GM19324 (cell line): ENCODE results near the gene TENT4A.

Source experiments
- ATAC-seq: cut with Tn5 transposase; IDR thresholded peaks from one replicate; pipeline ENCODE4 v1.9.1; 2021; ENCODE audit warnings: mild to moderate bottlenecking, moderate library complexity; ENCODE audit not compliant: unreplicated experiment, low FRiP score

The TENT4A gene

DNA sequence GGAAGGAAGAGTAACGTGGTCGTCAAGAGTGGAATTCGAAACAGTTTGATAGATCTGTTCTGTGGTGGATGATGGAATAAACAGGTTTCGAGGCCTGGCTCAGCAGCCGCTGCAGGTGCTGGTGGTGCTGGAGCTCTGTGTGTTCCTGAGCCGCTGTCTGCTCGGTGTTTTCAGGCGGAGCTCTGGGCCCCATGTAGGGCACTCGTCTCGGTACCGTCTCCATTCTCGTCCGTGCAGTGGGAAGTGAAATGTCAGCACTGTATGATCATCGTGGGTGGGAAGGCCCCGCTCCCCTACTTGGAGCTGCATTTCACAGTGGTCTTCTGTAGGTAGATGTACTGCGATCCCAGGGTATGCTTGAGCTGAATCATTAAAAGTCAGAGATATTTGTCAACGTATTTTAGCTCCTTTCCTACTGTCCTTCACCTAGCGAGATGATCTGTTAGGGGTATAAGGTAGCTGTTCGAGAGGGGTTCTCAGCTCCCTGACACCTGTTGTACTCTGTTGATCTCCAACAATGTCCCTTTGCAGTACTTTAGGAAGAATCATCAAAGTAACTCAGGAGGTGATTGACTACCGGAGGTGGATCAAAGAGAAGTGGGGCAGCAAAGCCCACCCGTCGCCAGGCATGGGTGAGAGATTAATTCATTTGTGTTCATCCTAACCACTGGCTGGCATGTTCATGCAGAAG is 35.9 kb downstream of the TENT4A start:
- ATAC-seq, result no peak

DNA sequence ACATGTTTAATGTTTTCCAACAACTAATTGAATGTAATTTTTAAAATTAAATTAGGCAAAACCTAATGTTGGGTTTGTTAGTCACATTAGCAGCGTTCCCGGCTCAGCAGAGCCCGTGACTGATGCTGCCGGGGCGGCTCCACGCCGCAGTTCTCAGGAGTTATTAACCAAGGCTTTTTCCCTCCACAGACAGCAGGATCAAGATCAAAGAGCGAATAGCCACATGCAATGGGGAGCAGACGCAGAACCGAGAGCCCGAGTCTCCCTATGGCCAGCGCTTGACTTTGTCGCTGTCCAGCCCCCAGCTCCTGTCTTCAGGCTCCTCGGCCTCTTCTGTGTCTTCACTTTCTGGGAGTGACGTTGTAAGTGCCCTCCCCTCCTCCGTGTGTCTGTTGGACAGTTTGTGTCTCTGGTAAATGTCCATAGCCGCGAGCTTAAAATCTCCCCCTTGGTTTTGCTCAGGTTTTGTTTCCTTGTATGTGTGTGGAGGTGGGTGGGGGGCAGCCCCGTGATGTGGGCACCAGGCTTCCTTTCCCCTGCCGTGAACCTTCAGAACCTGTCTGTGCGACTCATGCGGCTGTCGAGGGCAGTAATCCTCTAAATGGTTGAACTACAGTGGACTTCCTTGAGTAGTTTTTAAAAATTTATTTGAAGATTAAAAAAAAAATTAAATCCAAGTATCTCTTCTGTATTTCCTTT is 37.1 kb downstream of the TENT4A start:
- ATAC-seq, result no peak

DNA sequence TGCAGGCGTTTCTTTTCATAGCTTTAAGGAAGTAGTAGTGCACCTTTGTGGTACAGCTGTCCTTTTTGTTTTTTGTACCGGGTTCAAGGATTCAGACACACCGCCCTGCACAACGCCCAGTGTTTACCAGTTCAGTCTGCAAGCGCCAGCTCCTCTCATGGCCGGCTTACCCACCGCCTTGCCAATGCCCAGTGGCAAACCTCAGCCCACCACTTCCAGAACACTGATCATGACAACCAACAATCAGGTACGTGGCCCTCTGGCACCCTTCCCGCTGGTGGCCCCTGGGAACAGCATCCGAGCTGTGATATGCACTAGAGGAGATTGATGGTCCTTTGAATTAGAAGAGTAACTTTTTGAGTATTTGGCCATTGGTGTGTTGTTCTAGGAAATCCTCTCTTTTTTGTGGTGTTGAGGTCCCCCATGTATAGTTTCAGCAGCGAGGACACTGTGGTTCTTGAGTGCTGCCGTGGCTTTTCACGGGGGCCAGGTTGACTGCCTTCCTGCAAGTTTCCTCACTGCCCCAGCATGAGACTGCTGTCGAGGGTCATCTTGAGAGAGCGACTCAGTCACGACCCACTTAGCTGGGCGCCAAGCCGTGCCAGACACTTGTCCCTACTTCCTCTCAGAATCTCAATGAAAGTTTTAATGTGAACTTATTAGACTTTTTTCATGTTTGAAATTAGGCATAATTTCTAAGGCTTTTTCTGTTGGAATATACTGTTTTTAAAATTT is 37.9 kb downstream of the TENT4A start:
- no peak for ATAC-seq

DNA sequence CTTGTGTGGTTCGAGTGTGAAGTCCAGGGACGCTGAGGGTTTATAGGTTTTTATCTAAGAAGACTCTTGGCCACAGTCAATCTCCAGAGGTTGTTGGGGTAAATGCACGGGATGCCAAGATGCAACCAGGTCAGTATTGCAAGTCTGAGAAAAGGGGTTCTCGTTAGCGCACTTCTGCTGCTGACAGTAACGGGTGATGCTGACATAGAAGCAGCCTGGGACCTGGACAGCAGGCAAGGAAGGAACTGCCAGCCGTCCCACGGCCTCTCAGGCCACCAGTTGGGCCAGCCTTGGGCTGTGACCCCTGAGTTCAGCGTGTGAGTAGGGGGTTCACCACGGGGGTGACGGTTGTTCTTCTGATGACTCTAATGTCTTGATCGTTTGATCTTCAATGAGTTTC is 39.0 kb downstream of the TENT4A start:
- ATAC-seq, result no peak

DNA sequence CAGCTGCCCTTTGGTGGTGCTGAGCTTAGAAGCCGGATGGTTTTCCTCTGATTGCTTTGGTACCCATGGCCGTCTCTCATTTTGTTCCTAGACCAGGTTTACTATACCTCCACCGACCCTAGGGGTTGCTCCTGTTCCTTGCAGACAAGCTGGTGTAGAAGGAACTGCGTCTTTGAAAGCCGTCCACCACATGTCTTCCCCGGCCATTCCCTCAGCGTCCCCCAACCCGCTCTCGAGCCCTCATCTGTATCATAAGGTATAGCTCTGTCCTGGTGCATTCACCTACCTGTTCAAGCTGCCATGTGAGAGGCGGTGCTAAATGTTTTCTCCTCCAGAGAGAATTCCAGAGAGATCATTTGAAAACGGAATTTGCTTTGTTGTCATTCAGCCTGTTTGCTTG is 39.5 kb downstream of the TENT4A start:
- no peak for ATAC-seq

DNA sequence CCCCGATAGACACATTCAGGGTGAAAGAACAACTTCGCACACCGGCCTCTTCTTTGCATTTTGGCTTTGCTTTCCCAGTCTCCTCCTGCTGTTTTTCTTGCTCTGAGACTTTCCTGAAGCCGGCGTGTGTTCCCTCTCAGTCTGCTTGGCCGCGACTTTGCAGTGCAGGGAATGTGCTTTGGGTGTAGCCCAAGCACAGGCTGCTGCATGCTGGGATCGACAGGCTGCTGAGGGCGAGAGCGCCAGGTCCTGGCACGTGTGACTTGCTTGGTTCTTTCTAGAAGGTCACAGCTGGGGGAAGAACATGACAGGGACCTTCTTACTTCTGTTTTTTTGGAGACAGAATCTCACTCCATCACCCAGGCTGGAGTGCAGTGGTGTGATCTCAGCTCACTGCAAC is 40.6 kb downstream of the TENT4A start:
- ATAC-seq, result no peak

DNA sequence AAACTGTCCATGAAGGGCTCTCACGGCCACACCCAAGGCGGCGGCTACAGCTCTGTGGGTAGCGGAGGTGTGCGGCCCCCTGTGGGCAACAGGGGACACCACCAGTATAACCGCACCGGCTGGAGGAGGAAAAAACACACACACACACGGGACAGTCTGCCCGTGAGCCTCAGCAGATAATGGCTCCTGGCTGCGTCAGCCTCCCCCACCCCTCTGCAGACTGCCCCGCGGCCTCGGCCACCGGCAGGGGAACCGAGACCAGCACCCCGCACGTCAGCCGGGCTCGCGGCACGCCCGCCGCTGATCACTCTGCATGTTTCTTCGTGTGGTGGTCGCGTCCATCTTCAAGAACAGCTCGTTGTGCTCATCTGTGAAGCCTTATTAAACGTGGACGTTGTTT is 41.5 kb downstream of the TENT4A start:
- no peak for ATAC-seq

DNA sequence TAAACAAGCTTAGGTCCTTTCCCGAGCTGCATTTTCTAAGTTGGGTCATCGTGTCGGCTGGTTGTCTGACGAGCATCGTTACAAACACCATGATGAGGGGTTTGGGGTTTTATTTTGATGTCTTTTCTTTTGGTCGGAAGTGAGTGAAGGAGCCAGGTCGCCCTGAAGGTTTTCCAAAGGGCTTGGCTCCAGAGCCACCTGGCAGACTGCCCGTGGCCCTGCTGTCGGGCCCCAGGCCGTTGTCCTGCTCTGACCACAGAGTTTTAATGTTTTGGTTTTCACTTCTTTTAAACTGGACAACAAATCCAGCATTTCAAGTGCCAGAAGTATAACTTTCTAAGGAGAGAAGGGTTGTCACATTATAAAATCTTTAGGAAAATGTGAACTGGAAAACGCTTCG is 42.3 kb downstream of the TENT4A start:
- no peak for ATAC-seq

DNA sequence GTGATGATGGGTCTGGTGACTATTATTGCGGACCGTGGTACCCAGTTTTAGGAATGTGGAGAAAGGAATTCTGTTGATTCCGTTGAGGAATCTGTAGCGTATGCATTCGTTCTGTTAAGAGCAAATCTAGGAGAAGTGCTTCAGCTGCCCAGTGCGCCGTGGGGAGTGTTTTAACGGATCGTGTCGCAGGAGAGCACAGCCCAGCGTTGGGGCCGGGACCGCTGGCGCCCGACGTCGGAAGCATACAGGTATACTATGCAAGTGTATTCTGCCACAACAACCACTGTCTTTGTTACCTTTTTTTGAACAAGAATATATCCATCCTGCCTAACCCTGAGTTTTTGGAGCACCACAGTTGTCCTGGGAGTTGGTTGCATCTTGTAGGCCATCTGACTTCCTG is 42.7 kb downstream of the TENT4A start:
- ATAC-seq, result no peak

DNA sequence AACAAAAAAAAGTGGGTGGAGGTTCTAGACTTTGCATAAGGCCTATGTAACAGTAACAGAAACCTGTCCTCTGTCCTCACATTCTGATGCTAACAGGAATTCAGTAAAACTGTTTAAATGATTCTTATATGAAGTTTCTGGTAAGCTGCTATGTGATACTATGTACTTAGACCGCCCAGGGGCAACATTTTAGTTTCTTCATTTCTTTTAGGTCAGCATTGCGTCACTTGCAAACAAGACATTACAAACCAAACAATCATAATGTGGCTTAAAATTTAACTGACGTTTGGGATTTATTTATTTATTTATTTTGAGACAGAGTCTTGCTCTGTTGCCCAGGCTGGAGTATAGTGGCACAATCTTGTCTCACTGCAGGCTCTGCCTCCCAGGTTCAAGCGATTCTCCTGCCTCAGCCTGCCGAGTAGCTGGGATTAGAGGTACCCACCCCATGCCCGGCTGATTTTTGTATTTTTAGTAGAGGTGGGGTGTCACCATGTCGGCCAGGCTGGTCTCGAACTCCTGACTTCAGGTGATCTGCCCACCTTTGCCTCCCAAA is 44.3 kb downstream of the TENT4A start:
- no peak for ATAC-seq

DNA sequence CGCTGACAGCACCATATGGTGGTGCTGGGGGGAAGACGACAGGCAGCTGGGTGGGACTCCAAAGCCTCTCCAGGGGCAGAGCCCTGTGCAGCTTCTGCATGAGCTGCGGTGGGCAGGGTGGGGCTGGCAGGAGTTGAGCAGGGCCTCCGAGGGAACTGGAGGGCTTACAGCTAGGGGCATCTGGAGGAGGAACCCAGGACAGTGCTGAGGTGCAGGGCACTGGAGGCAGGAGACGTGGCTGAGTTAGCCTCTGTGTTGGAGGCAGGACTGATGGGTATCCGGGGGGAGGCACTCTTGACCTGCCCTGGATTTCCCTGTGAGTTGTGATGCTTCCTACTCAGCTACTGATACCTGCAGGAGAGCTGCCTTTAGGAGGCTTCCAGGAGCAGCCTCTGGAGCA is 45.0 kb downstream of the TENT4A start:
- no peak for ATAC-seq

DNA sequence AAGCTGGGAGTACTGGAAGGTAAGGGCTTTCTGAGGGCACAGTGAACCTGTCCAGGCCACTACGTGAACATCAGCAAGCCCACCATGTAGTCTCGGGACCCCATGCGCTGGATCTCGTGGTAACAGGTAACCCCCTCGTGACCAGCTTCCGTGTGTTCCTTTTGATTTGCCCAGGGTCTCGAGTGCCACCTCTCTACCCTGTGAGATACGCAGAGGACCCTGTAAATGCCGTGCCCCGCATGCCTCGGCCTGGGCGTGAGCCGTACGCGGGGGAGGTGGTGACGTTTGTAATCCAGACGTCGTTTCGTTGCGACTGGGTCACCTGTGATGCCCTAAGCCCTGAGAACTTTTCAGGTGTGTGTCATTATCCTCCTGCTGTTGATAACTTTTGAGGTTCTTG is 45.5 kb downstream of the TENT4A start:
- no peak for ATAC-seq

DNA sequence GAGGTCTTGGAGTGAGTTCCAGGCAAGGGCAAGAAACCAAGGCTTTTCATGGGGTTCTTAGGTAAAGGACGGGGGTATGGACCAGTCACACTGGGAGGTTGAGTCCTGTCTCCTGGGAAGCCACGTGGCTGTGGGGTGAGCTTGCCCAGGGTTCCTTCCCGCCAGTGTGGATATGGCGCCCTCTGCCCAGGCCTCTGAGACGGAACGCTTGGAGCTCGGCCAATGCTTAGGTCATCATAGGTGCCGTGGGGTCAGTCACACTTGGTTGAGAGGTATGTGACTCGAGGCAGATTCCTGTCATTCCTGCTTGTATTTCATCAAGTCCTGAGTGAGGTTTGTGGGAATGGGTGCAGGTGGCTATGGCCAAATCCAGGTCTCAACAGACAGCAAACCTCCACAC is 46.2 kb downstream of the TENT4A start:
- ATAC-seq, result no peak

DNA sequence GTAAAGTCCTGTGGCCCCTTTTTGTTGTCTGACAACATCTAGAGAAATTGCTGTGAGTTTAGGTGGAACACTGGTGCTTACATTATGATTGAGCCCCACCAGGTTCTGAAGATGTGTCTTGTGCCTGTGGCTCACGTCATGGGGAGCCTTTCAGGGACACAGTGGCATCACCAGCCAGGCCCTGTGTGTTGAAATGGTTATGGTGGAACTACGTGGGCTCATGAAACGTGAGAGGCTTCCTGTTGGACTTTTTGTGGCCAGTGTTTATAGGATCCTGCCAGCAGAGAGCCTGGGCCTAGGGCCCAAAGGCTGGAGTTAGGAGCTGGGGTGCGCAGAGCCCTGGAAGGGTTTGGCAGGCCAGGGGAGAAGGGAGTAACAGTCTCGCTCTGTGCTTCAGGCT is 46.8 kb downstream of the TENT4A start:
- ATAC-seq, result no peak

DNA sequence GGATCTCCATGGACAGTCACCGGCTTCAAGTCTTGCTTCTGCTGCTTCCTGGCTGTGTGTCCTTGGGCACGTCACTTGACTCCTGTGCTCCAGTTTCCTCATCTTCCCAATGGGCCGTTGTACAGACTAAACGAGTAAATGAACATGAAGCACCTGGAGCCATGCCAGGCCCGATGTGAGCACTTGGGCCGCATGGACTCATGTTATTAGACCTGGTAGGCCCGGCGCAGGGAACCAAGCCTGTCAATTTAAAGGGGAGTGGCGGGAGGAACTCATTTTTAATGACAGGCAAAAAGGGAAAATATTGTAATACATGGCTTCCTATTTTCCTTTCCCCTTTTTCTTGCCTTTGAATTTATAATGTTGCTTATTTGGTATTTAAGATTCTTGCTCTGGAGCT is 47.5 kb downstream of the TENT4A start:
- no peak for ATAC-seq

DNA sequence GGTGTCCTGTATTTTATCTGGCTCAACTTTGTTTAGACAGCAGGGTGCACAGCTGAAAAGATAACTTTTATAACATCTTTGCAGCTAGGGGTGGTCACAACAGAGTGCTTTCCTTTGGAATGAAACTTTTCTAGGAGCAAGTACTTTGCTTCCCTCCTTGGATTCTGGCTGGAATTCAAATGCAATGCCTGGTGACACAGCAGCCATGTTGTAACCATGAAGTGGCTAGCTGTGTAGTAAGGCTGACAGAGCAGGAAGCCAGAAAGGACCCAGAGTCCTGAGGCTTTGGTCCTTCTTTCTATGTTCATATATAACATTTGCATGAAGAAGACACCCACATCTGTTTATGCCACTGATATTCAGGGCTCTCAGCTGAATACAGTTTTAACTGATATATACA is 48.1 kb downstream of the TENT4A start:
- no peak for ATAC-seq

DNA sequence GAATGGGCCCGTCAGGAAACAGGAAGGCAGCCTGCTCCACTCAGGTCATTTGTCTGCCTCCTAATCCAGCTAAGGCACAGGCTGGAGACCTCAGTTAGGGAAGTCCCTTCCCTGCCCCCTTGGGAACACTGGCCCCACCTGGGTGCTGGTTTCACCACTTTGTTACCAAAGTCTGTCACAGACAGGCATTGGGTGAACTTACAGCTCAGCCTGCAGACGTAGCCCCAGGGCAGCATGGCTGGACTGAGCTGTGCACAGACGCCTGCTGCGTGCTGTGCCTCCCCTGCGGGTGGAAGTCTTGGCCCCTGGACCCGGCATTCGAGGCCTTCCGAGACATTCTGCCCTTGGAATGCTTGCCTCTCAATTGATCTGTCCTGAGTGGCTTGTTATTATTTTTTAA is 48.9 kb downstream of the TENT4A start:
- no peak for ATAC-seq

DNA sequence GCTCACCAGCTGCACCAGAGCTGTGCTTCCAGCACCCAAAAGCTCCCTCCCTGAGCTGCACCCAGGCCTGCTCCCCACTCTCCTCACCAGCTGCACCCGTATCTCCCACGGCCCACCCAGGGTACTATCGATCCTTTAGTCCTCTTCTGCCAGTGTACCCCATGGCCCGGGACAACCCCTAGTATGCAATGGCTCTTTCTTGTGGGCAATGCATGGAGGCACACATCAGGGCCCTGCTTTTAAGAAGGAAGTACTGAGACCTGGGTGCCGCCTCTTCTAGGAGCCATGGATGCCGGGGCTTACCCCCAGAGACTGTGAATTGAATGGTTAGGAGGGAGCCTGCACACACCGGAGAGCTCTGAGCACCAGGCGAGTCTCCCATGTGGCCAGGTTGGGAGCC is 49.5 kb downstream of the TENT4A start:
- ATAC-seq, result no peak

DNA sequence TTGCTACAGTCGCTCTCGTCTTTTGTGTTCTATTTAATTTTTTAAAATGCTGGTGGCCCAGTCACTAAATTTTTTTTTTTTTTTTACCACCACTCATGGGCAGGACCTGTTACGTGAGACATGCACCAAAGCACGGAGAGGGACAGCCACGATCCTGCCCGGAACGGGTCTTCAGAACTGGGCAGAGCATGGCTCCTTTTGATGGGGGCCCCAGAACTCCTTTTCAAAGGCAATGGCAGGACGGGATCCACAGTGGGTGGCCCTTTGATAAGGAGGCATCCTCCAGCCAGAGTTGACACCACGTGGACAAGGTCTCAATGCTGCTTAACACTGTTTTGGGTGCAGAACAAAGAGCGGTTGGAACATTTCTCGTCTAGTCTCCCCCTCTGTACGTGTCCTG is 50.0 kb downstream of the TENT4A start:
- ATAC-seq, result no peak

DNA sequence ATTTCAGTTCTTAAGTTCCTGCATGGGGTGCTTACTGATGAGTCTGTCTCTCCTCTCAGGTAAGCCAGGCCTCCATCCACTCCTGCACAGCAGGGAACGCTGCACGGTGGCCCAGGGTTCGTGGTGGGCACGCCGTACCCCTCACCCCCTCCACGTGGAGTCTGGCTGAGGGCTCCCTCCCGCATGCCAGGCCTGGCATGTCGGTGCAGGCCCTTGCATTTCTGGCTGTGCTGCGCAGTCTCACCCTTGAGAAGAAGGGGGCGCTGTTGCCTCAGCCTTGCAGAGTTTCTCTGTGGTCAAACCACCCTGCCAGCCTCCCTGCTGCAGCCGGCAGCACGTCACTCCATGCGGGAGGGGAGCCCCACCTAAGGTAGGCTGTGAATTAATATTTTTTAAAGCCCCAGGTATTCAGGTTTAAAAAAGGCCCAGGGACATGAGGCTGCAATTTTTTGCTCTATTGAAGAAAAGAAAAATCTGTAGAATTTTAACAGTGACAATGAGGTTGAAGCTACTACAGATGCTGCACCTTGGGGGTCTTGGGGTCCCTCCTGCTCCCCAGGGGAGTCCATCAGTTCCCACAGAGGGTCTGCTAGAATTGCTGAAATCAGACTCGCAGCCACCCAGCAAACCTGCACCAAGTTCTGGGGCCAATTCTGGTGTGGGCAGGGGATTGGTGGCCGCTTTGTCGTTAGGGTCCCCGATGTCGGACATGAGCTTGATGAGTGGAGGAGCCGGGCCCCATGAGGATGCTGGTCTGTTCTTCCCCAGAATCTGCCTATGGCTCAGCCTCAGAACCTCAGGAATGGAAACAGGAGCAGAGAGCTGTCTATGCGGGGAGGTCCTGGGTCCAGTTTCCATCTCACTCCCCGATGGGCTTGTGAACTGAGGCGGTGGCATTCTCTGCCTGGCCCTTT is 52.6 kb downstream of the TENT4A start:
- peak; percentile 44 for ATAC-seq
